HEK293 (cell line): ENCODE results near the gene MUC15.

Experiments used
- CTCF ChIA-PET: fragments of 350-600 bp; formaldehyde crosslinking; extraction: SDS; loops from one replicate; lab custom pipeline; 2021; ENCODE audit warnings: antibody characterized with exemption; lab: Yijun Ruan, JAX
- POLR2A ChIA-PET: fragments of 300-600 bp; formaldehyde crosslinking; extraction: SDS; loops from one replicate; lab custom pipeline; 2020; ENCODE audit warnings: antibody characterized with exemption, inconsistent platforms; lab: Yijun Ruan, JAX
- H3K27ac ChIP-seq: fragments of 200-500 bp; sonication (Bioruptor generic); 2 replicates; pipeline ENCODE4 v1.5.1; 2014; ENCODE audit warnings: low read depth, low read length, control low read depth, inconsistent platforms; ENCODE audit errors: extremely low read depth
- H3K36me3 ChIP-seq, 2 experiments: fragments of 200-500 bp in 1 of 2; sonication (Bioruptor generic) in 1 of 2; 1 replicate in 1 of 2; 2 replicates in 1 of 2; pipeline ENCODE4 v1.5.1; 2014 to 2017; ENCODE audit warnings: inconsistent platforms in 2 of 2, low read length in 2 of 2; ENCODE audit not compliant: control insufficient read depth in 2 of 2, insufficient read depth in 1 of 2
- H3K4me1 ChIP-seq: fragments of 200-500 bp; sonication (Bioruptor generic); 2 replicates; pipeline ENCODE4 v1.5.1; 2014; ENCODE audit warnings: mild to moderate bottlenecking, low read length, inconsistent platforms; ENCODE audit not compliant: control insufficient read depth, insufficient read depth
- H3K4me3 ChIP-seq: 2 replicates; pipeline ENCODE4 v1.5.1; 2011; ENCODE audit warnings: low read depth, mild to moderate bottlenecking, control low read depth, low read length, moderate library complexity
- H3K9me3 ChIP-seq: fragments of 200-500 bp; sonication (Bioruptor generic); 2 replicates; pipeline ENCODE4 v1.5.1; 2014; ENCODE audit warnings: low read depth, low read length, inconsistent platforms; ENCODE audit not compliant: control insufficient read depth, insufficient read depth
- FEZF1 ChIP-seq: fragments of 450-650 bp; formaldehyde crosslinking; IDR thresholded peaks from 2 replicates; pipeline ENCODE4 v1.5.1; 2016; ENCODE audit warnings: missing biosample characterization, missing genetic modification characterization
- KLF7 ChIP-seq: fragments of 450-650 bp; formaldehyde crosslinking; IDR thresholded peaks from 2 replicates; pipeline ENCODE4 v1.5.1; 2016; ENCODE audit warnings: missing biosample characterization, missing genetic modification characterization, borderline replicate concordance
- SP3 ChIP-seq: fragments of 450-650 bp; formaldehyde crosslinking; IDR thresholded peaks from 2 replicates; pipeline ENCODE4 v1.5.1; 2016; ENCODE audit warnings: missing biosample characterization, missing genetic modification characterization
- TCF7L2 ChIP-seq: IDR thresholded peaks from 2 replicates; pipeline ENCODE4 v1.6.1; 2011; ENCODE audit warnings: low read depth, mild to moderate bottlenecking, inconsistent platforms, low read length, moderate library complexity, borderline replicate concordance
- ZBTB20 ChIP-seq: fragments of 450-650 bp; formaldehyde crosslinking; IDR thresholded peaks from 2 replicates; pipeline ENCODE4 v1.5.1; 2016; ENCODE audit warnings: missing biosample characterization, missing genetic modification characterization
- ZIC2 ChIP-seq: fragments of 450-650 bp; formaldehyde crosslinking; IDR thresholded peaks from 2 replicates; pipeline ENCODE4 v1.5.1; 2016; ENCODE audit warnings: missing biosample characterization, missing genetic modification characterization
- ZNF184 ChIP-seq: fragments of 450-650 bp; IDR thresholded peaks from 2 replicates; pipeline ENCODE4 v1.5.1; 2018; ENCODE audit warnings: missing biosample characterization, mild to moderate bottlenecking, missing genetic modification characterization
- ZNF2 ChIP-seq: fragments of 450-650 bp; formaldehyde crosslinking; IDR thresholded peaks from 2 replicates; pipeline ENCODE4 v1.5.1; 2016; ENCODE audit warnings: missing biosample characterization, missing genetic modification characterization
- ZNF274 ChIP-seq, 2 experiments: fragments of 200-500 bp in 1 of 2; fragments of 450-650 bp in 1 of 2; sonication (Bioruptor generic) in 1 of 2; formaldehyde crosslinking in 1 of 2; IDR thresholded peaks; 2 replicates each; pipeline versions ENCODE4 v1.5.1 to v1.6.1; 2014 to 2016; ENCODE audit warnings: borderline replicate concordance in 1 of 2, inconsistent platforms in 1 of 2, low read length in 1 of 2, missing biosample characterization in 1 of 2, missing genetic modification characterization in 1 of 2
- ZNF404 ChIP-seq: fragments of 450-650 bp; formaldehyde crosslinking; IDR thresholded peaks from 2 replicates; pipeline ENCODE4 v1.5.1; 2017; ENCODE audit warnings: missing biosample characterization, missing genetic modification characterization
- ZNF433 ChIP-seq: fragments of 450-650 bp; formaldehyde crosslinking; IDR thresholded peaks from 2 replicates; pipeline ENCODE4 v1.5.1; 2016; ENCODE audit warnings: missing biosample characterization, missing genetic modification characterization, low read depth
- ZNF571 ChIP-seq: fragments of 450-650 bp; formaldehyde crosslinking; IDR thresholded peaks from 2 replicates; pipeline ENCODE4 v1.5.0; 2017; ENCODE audit warnings: missing biosample characterization, missing genetic modification characterization
- ZNF837 ChIP-seq: fragments of 450-650 bp; formaldehyde crosslinking; IDR thresholded peaks from 2 replicates; pipeline ENCODE4 v1.5.1; 2016; ENCODE audit warnings: missing biosample characterization, missing genetic modification characterization
- ZXDB ChIP-seq: fragments of 450-650 bp; formaldehyde crosslinking; IDR thresholded peaks from 2 replicates; pipeline ENCODE4 v1.5.1; 2016; ENCODE audit warnings: missing biosample characterization, missing genetic modification characterization
- TF ChIP-seq, protein P1 (sequence below): fragments of 450-650 bp; formaldehyde crosslinking; IDR thresholded peaks from 2 replicates; pipeline ENCODE4 v1.5.1; 2016; ENCODE audit warnings: missing biosample characterization, missing genetic modification characterization
- TF ChIP-seq, protein P2 (sequence below): fragments of 450-650 bp; formaldehyde crosslinking; IDR thresholded peaks from 2 replicates; pipeline ENCODE4 v1.5.1; 2016; ENCODE audit warnings: missing biosample characterization, missing genetic modification characterization, borderline replicate concordance
- TF ChIP-seq, protein P3 (sequence below): fragments of 450-650 bp; formaldehyde crosslinking; IDR thresholded peaks from 2 replicates; pipeline ENCODE4 v1.5.1; 2017; ENCODE audit warnings: missing biosample characterization, missing genetic modification characterization
- TF ChIP-seq, protein P4 (sequence below): fragments of 450-650 bp; formaldehyde crosslinking; optimal IDR thresholded peaks from 2 replicates; pipeline ENCODE3; 2016; ENCODE audit warnings: missing biosample characterization, mild to moderate bottlenecking, missing genetic modification characterization
- TF ChIP-seq, protein P5 (sequence below): fragments of 450-650 bp; formaldehyde crosslinking; IDR thresholded peaks from 2 replicates; pipeline ENCODE4 v1.5.1; 2017; ENCODE audit warnings: missing biosample characterization, missing genetic modification characterization
- TF ChIP-seq, protein P6 (sequence below): fragments of 450-650 bp; formaldehyde crosslinking; IDR thresholded peaks from 2 replicates; pipeline ENCODE4 v1.5.1; 2016; ENCODE audit warnings: missing biosample characterization, missing genetic modification characterization

Gene MUC15

DNA sequence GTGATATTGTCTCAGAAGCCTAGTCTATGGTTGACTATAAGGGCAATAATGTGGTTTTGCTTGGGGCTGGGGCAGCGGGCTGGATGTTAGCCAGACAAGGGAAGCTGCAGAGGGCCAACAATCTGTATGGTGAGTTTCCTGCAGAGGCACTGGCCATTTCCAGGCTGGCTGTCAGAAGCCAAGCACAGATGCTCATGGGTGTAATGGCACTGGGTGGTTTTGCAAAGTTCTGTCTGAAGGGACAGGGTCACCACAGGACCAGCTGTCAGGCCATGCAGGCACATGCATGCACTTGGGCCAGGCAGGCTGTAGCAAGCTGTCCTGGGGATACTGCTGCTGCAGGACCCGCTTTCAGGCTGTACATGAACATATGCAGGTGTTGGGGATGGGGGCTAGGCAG, 41.7 kb upstream of the MUC15 start:
- Histone ChIP-seq H3K9me3 (no peaks in the 10 kb centered on the region), H3K4me3 (no peak overlapping the region), H3K4me1 (no peaks in the 10 kb centered on the region), H3K27ac (no peak overlapping the region), H3K36me3 (no peaks in the 10 kb centered on the region)
- ChIA-PET POLR2A (no interaction called here), CTCF (interaction anchor here (1.1 kb wide), 1 partner anchor 545 kb away, joined by 4 read pairs; no protein-coding TSS in a partner anchor)
- TF ChIP-seq, protein P1, sequence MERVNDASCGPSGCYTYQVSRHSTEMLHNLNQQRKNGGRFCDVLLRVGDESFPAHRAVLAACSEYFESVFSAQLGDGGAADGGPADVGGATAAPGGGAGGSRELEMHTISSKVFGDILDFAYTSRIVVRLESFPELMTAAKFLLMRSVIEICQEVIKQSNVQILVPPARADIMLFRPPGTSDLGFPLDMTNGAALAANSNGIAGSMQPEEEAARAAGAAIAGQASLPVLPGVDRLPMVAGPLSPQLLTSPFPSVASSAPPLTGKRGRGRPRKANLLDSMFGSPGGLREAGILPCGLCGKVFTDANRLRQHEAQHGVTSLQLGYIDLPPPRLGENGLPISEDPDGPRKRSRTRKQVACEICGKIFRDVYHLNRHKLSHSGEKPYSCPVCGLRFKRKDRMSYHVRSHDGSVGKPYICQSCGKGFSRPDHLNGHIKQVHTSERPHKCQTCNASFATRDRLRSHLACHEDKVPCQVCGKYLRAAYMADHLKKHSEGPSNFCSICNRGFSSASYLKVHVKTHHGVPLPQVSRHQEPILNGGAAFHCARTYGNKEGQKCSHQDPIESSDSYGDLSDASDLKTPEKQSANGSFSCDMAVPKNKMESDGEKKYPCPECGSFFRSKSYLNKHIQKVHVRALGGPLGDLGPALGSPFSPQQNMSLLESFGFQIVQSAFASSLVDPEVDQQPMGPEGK (tag by site-specific recombination) = no peak
- TF ChIP-seq, protein P2, sequence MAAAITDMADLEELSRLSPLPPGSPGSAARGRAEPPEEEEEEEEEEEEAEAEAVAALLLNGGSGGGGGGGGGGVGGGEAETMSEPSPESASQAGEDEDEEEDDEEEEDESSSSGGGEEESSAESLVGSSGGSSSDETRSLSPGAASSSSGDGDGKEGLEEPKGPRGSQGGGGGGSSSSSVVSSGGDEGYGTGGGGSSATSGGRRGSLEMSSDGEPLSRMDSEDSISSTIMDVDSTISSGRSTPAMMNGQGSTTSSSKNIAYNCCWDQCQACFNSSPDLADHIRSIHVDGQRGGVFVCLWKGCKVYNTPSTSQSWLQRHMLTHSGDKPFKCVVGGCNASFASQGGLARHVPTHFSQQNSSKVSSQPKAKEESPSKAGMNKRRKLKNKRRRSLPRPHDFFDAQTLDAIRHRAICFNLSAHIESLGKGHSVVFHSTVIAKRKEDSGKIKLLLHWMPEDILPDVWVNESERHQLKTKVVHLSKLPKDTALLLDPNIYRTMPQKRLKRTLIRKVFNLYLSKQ (tag by site-specific recombination) = no peak
- TF ChIP-seq ZNF274 (IDR thresholded peaks at IDR 0.05; ENCODE audit: low read length) = no peak
- TF ChIP-seq ZNF274 (tag by site-specific recombination; IDR thresholded peaks at IDR 0.05; ENCODE audit: borderline replicate concordance) = no peak
- TF ChIP-seq FEZF1 (tag by site-specific recombination) = no peak
- no peak for TF ChIP-seq ZNF404 (tag by site-specific recombination)
- TF ChIP-seq KLF7 (tag by site-specific recombination) = no peak
- no peak for TF ChIP-seq ZNF433 (tag by site-specific recombination)
- no peak for TF ChIP-seq SP3
- TF ChIP-seq ZXDB (tag by site-specific recombination) = no peak
- TF ChIP-seq ZNF571 = no peak
- TF ChIP-seq ZNF837 (tag by site-specific recombination) = no peak
- TF ChIP-seq, protein P3, sequence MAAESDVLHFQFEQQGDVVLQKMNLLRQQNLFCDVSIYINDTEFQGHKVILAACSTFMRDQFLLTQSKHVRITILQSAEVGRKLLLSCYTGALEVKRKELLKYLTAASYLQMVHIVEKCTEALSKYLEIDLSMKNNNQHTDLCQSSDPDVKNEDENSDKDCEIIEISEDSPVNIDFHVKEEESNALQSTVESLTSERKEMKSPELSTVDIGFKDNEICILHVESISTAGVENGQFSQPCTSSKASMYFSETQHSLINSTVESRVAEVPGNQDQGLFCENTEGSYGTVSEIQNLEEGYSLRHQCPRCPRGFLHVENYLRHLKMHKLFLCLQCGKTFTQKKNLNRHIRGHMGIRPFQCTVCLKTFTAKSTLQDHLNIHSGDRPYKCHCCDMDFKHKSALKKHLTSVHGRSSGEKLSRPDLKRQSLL (tag by site-specific recombination) = no peak
- TF ChIP-seq ZNF2 = no peak
- no peak for TF ChIP-seq ZIC2
- TF ChIP-seq, protein P4, sequence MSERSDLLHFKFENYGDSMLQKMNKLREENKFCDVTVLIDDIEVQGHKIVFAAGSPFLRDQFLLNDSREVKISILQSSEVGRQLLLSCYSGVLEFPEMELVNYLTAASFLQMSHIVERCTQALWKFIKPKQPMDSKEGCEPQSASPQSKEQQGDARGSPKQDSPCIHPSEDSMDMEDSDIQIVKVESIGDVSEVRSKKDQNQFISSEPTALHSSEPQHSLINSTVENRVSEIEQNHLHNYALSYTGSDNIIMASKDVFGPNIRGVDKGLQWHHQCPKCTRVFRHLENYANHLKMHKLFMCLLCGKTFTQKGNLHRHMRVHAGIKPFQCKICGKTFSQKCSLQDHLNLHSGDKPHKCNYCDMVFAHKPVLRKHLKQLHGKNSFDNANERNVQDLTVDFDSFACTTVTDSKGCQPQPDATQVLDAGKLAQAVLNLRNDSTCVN (tag by site-specific recombination) = no peak
- TF ChIP-seq ZBTB20 = no peak
- no peak for TF ChIP-seq TCF7L2
- TF ChIP-seq, protein P5, sequence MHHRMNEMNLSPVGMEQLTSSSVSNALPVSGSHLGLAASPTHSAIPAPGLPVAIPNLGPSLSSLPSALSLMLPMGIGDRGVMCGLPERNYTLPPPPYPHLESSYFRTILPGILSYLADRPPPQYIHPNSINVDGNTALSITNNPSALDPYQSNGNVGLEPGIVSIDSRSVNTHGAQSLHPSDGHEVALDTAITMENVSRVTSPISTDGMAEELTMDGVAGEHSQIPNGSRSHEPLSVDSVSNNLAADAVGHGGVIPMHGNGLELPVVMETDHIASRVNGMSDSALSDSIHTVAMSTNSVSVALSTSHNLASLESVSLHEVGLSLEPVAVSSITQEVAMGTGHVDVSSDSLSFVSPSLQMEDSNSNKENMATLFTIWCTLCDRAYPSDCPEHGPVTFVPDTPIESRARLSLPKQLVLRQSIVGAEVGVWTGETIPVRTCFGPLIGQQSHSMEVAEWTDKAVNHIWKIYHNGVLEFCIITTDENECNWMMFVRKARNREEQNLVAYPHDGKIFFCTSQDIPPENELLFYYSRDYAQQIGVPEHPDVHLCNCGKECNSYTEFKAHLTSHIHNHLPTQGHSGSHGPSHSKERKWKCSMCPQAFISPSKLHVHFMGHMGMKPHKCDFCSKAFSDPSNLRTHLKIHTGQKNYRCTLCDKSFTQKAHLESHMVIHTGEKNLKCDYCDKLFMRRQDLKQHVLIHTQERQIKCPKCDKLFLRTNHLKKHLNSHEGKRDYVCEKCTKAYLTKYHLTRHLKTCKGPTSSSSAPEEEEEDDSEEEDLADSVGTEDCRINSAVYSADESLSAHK (tag by site-specific recombination) = no peak
- no peak for TF ChIP-seq ZNF184 (tag by site-specific recombination)
- TF ChIP-seq, protein P6, sequence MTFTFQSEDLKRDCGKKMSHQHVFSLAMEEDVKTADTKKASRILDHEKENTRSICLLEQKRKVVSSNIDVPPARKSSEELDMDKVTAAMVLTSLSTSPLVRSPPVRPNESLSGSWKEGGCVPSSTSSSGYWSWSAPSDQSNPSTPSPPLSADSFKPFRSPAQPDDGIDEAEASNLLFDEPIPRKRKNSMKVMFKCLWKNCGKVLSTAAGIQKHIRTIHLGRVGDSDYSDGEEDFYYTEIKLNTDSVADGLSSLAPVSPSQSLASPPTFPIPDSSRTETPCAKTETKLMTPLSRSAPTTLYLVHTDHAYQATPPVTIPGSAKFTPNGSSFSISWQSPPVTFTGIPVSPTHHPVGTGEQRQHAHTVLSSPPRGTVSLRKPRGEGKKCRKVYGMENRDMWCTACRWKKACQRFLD (tag by site-specific recombination) = no peak
